ENCODE results near the gene BANP.
"Not testable (repeated sequence)": the region's sequence is repeated elsewhere in the genome, so short reads cannot be mapped to it uniquely, and the experiment has no call there.

The BANP gene

GRCh38 chr16:87993901-87994300 is 42.7 kb downstream of the BANP start:
- DNase-seq (ENCODE audit: low read depth, low spot score), result no peak

GRCh38 chr16:87995644-87996043 is 44.4 kb downstream of the BANP start:
- DNase-seq (ENCODE audit: low read depth, low spot score), result no peak

- DNase-seq (ENCODE audit: low read depth, low spot score), result no peak
Measured at GRCh38 chr16:87996962-87997880, 46.0 kb downstream of the BANP start.

- not testable (repeated sequence) for DNase-seq (ENCODE audit: low read depth, low spot score)
Measured at GRCh38 chr16:87998184-87998793, 47.1 kb downstream of the BANP start.

GRCh38 chr16:87998992-87999391 is 47.8 kb downstream of the BANP start:
- not testable (repeated sequence) for DNase-seq (ENCODE audit: low read depth, low spot score)

GRCh38 chr16:88002211-88002610 is 51.0 kb downstream of the BANP start:
- DNase-seq (ENCODE audit: low read depth, low spot score), result no peak

GRCh38 chr16:88002749-88003148 is 51.5 kb downstream of the BANP start:
- no peak for DNase-seq (ENCODE audit: low read depth, low spot score)

- no peak for DNase-seq (ENCODE audit: low read depth, low spot score)
Measured at GRCh38 chr16:88003316-88003715, 52.1 kb downstream of the BANP start.

GRCh38 chr16:88003736-88004135 is 52.5 kb downstream of the BANP start:
- no peak for DNase-seq (ENCODE audit: low read depth, low spot score)

GRCh38 chr16:88004391-88004790 is 53.2 kb downstream of the BANP start:
- DNase-seq (ENCODE audit: low read depth, low spot score), result no peak

GRCh38 chr16:88005181-88005581 is 53.9 kb downstream of the BANP start:
- no peak for DNase-seq (ENCODE audit: low read depth, low spot score)

GRCh38 chr16:88005968-88006367 is 54.7 kb downstream of the BANP start:
- DNase-seq (ENCODE audit: low read depth, low spot score), result no peak

GRCh38 chr16:88007321-88007731 is 56.1 kb downstream of the BANP start:
- DNase-seq (ENCODE audit: low read depth, low spot score), result no peak

GRCh38 chr16:88008840-88009239 is 57.6 kb downstream of the BANP start:
- DNase-seq (ENCODE audit: low read depth, low spot score), result no peak

GRCh38 chr16:88009563-88010342 is 58.5 kb downstream of the BANP start:
- no peak for DNase-seq (ENCODE audit: low read depth, low spot score)

GRCh38 chr16:88010343-88010967 is 59.2 kb downstream of the BANP start:
- DNase-seq (ENCODE audit: low read depth, low spot score), result no peak

- no peak for DNase-seq (ENCODE audit: low read depth, low spot score)
Measured at GRCh38 chr16:88010968-88011483, 59.8 kb downstream of the BANP start.

- no peak for DNase-seq (ENCODE audit: low read depth, low spot score)
Measured at GRCh38 chr16:88012360-88012759, 61.1 kb downstream of the BANP start.

GRCh38 chr16:88013091-88013609 is 61.9 kb downstream of the BANP start:
- DNase-seq (ENCODE audit: low read depth, low spot score), result no peak

GRCh38 chr16:88013766-88014251 is 62.6 kb downstream of the BANP start:
- no peak for DNase-seq (ENCODE audit: low read depth, low spot score)

- no peak for DNase-seq (ENCODE audit: low read depth, low spot score)
Measured at GRCh38 chr16:88014252-88014781, 63.1 kb downstream of the BANP start.

Measured in activated CD4-positive, CD25-positive, alpha-beta regulatory T cell treated with anti-CD3 and anti-CD28 coated beads, Interleukin-2, amount 50 U/mL, for 16 hours (primary cell).